Retinal pigment epithelial cell (primary cell): Measurements from ENCODE around the gene MON2.

ENCODE experiments used
- DNase-seq: peaks from one replicate; pipeline ENCODE4 v3.0.0-alpha.2; 2010; ENCODE audit warnings: low read depth
- H3K4me3 ChIP-seq: 2 replicates; pipeline ENCODE4 v1.5.1; 2011; ENCODE audit warnings: mild to moderate bottlenecking, low read length, control low read depth, moderate library complexity
- TF ChIP-seq, protein P1 (sequence below): conservative IDR thresholded peaks from 2 replicates; pipeline ENCODE4 v1.5.1; 2011; ENCODE audit warnings: low read depth, low read length, control low read depth, inconsistent platforms

Gene MON2

DNA sequence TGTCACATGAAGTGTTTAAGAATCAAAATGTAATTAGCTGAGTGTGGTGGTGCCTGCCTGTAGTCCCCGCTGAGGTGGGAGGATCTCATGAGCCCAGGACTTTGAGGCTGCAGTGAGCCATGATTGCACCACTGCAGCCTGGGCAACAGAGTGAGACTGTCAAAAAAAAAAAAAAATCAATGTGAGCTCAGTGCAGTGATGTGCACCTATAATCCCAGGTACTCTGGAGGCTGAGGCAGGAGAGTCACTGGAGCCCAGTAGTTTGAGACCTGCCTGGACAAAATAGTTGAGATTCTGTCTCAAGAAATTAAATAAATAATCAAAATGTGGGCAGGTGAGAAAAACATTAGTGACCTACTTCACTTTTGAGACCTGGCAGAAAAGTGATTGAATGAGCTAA, 140.0 kb downstream of the MON2 start:
- H3K4me3 ChIP-seq: no peak overlapping the region

DNA sequence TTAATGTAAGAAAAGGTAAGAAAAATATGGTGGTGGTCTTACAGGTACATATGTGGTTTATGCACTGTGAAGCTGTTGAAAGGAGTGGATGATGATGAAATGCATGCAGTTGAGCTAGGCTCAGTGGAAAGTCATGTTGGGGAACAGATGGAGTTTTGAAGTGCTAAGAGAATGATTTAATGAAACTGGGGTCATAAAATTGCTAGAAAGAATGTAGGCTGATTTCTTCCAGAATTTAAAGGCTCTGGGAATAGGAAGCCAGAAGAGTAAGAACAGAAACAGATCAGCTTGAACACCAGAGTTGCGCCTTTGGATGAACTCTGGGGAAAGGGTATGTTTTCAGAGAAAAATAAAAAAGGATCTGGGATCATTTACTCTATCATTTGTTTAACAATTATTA, 146.5 kb downstream of the MON2 start:
- no peak for DNase-seq
- TF ChIP-seq, protein P1, sequence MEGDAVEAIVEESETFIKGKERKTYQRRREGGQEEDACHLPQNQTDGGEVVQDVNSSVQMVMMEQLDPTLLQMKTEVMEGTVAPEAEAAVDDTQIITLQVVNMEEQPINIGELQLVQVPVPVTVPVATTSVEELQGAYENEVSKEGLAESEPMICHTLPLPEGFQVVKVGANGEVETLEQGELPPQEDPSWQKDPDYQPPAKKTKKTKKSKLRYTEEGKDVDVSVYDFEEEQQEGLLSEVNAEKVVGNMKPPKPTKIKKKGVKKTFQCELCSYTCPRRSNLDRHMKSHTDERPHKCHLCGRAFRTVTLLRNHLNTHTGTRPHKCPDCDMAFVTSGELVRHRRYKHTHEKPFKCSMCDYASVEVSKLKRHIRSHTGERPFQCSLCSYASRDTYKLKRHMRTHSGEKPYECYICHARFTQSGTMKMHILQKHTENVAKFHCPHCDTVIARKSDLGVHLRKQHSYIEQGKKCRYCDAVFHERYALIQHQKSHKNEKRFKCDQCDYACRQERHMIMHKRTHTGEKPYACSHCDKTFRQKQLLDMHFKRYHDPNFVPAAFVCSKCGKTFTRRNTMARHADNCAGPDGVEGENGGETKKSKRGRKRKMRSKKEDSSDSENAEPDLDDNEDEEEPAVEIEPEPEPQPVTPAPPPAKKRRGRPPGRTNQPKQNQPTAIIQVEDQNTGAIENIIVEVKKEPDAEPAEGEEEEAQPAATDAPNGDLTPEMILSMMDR: no peak
- no peak overlapping the region for H3K4me3 ChIP-seq

More for the DNA sequence above, 140.0 kb downstream of the MON2 start:
- TF ChIP-seq, protein P1: no peak
- no peak for DNase-seq

DNA sequence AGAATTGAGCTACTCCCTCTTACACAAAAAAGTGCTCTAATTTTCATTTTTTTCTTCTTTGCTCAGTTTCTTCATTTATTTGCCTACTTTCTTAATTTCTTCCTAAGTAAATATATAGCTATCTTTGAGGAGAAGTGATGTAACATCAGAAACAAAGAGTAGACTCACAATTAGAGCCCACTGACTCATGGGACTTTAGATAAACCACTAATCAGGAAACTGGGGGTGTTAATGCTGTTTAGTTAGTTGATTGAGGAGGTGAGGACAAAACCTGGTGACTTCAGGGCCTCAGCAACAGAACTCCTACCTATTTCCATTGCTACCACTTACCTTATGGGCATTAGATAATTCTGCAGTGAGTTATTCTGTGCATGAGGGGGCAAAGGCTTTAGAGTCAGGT, 151.7 kb downstream of the MON2 start:
- DNase-seq: no peak
- H3K4me3 ChIP-seq: no peak overlapping the region
- TF ChIP-seq, protein P1: no peak

DNA sequence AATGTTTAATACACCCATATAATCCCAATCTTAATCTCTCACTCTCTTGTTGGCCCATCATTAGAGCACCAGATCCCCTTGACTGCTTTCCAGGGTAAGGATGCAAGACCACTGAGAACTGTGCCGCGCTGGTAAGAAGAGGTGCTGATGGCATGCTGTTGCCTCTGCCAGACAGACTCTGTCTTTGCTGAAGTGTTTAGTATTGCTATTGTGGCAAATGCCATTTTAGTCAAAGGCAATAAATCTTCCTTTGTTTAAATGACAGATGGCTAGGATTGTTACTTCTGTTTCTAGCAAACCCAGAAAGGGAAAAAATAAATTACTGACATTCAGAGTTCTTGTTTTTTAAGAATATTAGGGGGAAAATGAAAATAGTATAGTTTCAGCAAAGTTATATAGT, 152.3 kb downstream of the MON2 start:
- TF ChIP-seq, protein P1: no peak
- no peak overlapping the region for H3K4me3 ChIP-seq
- DNase-seq: no peak

DNA sequence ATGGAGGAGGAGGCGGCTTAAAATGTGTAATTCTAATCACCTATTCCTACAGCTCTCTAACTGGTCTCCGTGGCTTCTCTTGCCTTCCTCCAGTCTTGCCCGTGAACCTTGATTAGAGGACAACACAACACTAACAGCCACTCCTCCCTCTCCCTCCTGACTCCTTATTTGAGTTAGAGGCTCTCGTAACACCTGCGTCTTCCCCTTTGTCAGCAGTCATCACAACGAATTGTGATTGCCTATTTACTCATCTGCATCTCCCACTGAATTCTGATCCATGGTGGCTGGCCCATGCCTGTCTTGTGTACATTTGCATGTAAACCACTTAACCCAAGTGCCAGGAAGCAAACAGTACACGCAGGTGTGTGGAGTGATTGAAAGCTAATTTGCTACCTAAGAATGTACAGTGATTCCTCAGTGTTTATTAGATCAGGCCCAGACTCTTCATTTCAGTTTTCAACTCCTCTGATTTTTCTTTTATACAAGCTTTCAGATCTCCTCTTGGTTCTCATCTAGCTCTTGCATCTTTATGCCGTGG, 154.5 kb downstream of the MON2 start:
- TF ChIP-seq, protein P1: no peak
- no peak overlapping the region for H3K4me3 ChIP-seq
- DNase-seq: no peak

DNA sequence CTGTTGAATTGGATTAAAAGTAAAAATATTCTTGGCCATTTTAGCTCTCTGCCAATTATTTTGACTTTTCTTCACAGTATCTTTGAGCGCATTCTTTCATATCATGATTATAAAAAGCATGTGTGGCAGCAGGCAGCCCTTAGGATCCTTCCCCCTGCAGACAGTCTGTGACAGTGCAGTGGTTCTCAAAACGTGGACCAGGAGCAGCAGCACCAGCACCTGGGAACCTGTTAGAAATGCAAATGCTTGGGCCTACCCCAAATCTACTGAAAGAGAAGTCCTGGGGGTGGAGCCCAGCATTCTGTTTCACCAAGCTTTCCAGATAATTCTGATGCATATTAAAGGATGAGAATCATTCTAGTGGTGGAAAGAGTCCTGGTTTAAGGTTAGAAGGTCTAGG, 155.6 kb downstream of the MON2 start:
- H3K4me3 ChIP-seq: no peak overlapping the region
- DNase-seq: no peak
- TF ChIP-seq, protein P1: no peak

DNA sequence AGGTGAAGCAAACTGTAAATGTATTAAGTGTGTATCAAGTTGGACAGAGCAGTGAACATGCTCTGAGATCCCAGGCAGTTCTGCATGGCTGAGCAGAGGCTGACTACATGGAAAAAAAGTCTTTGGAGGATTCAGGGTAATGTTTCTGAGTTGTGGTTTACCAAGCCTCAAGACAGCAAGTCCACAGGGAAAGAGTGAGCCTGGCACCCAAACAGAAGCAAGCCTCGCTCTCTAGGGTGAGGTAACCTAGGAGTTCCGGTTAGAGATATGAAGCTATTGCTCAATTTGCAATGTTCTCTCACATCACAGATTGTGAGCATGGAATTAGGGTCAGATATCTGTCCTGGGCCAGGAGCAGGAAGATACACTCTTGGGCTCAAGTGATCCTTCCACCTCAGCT, 158.6 kb downstream of the MON2 start:
- TF ChIP-seq, protein P1: no peak
- H3K4me3 ChIP-seq: no peak overlapping the region
- DNase-seq: no peak
